Endodermal cell (in vitro differentiated cells): ENCODE measurements around the gene LYPD5. TPM values are rescaled to one million over a fixed set of nuclear protein-coding genes. Genes with fewer than 3 reads are reported as not detected.

Experiments
- DNase-seq: peaks from one replicate; pipeline ENCODE4 v3.0.0-alpha.2; 2017
- H3K27ac ChIP-seq: 2 replicates; pipeline ENCODE4 v1.5.1; 2013; ENCODE audit warnings: mild to moderate bottlenecking, low read depth, low read length, moderate library complexity
- H3K27me3 ChIP-seq: 2 replicates; pipeline ENCODE4 v1.6.1; 2013; ENCODE audit warnings: mild to moderate bottlenecking, low read length, moderate library complexity; ENCODE audit not compliant: insufficient read depth, control insufficient read depth, poor library complexity, severe bottlenecking
- H3K36me3 ChIP-seq: 2 replicates; pipeline ENCODE4 v1.7.0; 2013; ENCODE audit warnings: mild to moderate bottlenecking, low read length, moderate library complexity; ENCODE audit not compliant: control insufficient read depth, insufficient read depth
- H3K4me1 ChIP-seq: one replicate; pipeline ENCODE4 v1.7.0; 2013; ENCODE audit warnings: low read length; ENCODE audit not compliant: control insufficient read depth, insufficient read depth
- H3K4me3 ChIP-seq: 2 replicates; pipeline ENCODE4 v1.5.1; 2013; ENCODE audit warnings: mild to moderate bottlenecking, low read length, moderate library complexity
- H3K9ac ChIP-seq: 2 replicates; pipeline ENCODE4 v1.6.1; 2013; ENCODE audit warnings: mild to moderate bottlenecking, low read length, moderate library complexity; ENCODE audit not compliant: poor library complexity, severe bottlenecking; ENCODE audit errors: extremely low read depth
- H3K9me3 ChIP-seq: 2 replicates; pipeline ENCODE4 v1.6.1; 2013; ENCODE audit warnings: mild to moderate bottlenecking, low read length, moderate library complexity; ENCODE audit not compliant: control insufficient read depth
- H3K27ac Mint-ChIP-seq: 2 replicates; pipeline ENCODE4 v1.8.0; 2020; ENCODE audit warnings: mixed read lengths
- H3K27me3 Mint-ChIP-seq: 2 replicates; pipeline ENCODE4 v1.8.0; 2021; ENCODE audit warnings: mild to moderate bottlenecking, mixed read lengths; ENCODE audit not compliant: insufficient read depth
- H3K36me3 Mint-ChIP-seq: 2 replicates; pipeline ENCODE4 v1.8.0; 2020; ENCODE audit warnings: low read depth, mixed read lengths
- H3K4me1 Mint-ChIP-seq: 2 replicates; pipeline ENCODE4 v1.8.0; 2020; ENCODE audit warnings: mixed read lengths
- H3K4me3 Mint-ChIP-seq: 2 replicates; pipeline ENCODE4 v1.8.0; 2020; ENCODE audit warnings: mild to moderate bottlenecking, moderate library complexity, mixed read lengths
- H3K9me3 Mint-ChIP-seq: 2 replicates; pipeline ENCODE4 v1.8.0; 2020; ENCODE audit warnings: mild to moderate bottlenecking, mixed read lengths
- CTCF ChIP-seq: fragments of 200-600 bp; sonication (generic); conservative IDR thresholded peaks from 2 replicates; pipeline ENCODE4 v1.5.0; 2021; ENCODE audit warnings: antibody characterized with exemption, mild to moderate bottlenecking
- WGBS, 2 experiments: methylation state at CpG; one replicate each; pipeline versions ENCODE4 v1.1.5 to v1.1.7; 2013; ENCODE audit warnings: missing lambda C conversion rate in 2 of 2, mixed read lengths in 1 of 2; ENCODE audit not compliant: insufficient coverage in 1 of 2, insufficient read length in 1 of 2; 5-methylcytosine and 5-hydroxymethylcytosine counted together
- total RNA-seq, 2 donors: library from RNA; stranded (reverse); fragmentation: NEBNext Ultra II Directional in 1 of 2; extraction: Animal tissue kit (Norgen Biotek cat#: 25700) in 1 of 2; gene quantifications; 2 replicates in 1 of 2; 3 replicates in 1 of 2; pipeline ENCODE4 v1.2.1, GENCODE V29; 2021

Gene LYPD5
- total RNA-seq, 2 donors from 2014 or later: 0.11 TPM; not detected in 1

GRCh38 chr19:43779147-43779819 lies 23.0 kb downstream of the LYPD5 start:
- 88 to 100% methylated on average over 1 to 16 of the region's 16 CpGs for WGBS, 2 experiments
- Histone ChIP-seq H3K4me1 (no peaks in the 10 kb centered on the region), H3K4me3 (no peak overlapping the region), H3K9me3 (no peaks in the 10 kb centered on the region), H3K9ac (no peak overlapping the region), H3K36me3 (no peaks in the 10 kb centered on the region), H3K27me3 (peaks cover 15% of the 10 kb centered on the region), H3K27ac (no peak overlapping the region)
- no peak overlapping the region for H3K4me3 Mint-ChIP-seq
- H3K9me3 Mint-ChIP-seq: no peaks in the 10 kb centered on the region
- H3K27ac Mint-ChIP-seq: no peak overlapping the region
- no peaks in the 10 kb centered on the region for H3K36me3 Mint-ChIP-seq
- no peak for TF ChIP-seq CTCF
- no peak for DNase-seq
- H3K4me1 Mint-ChIP-seq: peaks cover 14% of the 10 kb centered on the region
- peaks cover 67% of the 10 kb centered on the region for H3K27me3 Mint-ChIP-seq

- whole genome bisulfite sequencing, 2 experiments: 83% methylated on average over 1 of the region's 1 CpG; no CpG with 5 or more reads in 1 of the 2 experiments
- Histone ChIP-seq H3K9ac (no peak overlapping the region), H3K27me3 (peaks cover 22% of the 10 kb centered on the region), H3K4me3 (no peak overlapping the region), H3K27ac (no peak overlapping the region), H3K36me3 (no peaks in the 10 kb centered on the region), H3K4me1 (peaks cover 3% of the 10 kb centered on the region), H3K9me3 (no peaks in the 10 kb centered on the region)
- no peak for TF ChIP-seq CTCF
- H3K4me1 Mint-ChIP-seq: peaks cover 14% of the 10 kb centered on the region
- H3K27me3 Mint-ChIP-seq: peaks cover 69% of the 10 kb centered on the region
- H3K36me3 Mint-ChIP-seq: no peaks in the 10 kb centered on the region
- H3K9me3 Mint-ChIP-seq: no peaks in the 10 kb centered on the region
- no peak overlapping the region for H3K27ac Mint-ChIP-seq
- DNase-seq: no peak
- H3K4me3 Mint-ChIP-seq: no peak overlapping the region
Observed at GRCh38 chr19:43778651-43779050, 23.6 kb downstream of the LYPD5 start.

- no peak for DNase-seq
- H3K27me3 ChIP-seq: peaks cover 36% of the 10 kb centered on the region
- Mint-ChIP-seq H3K36me3 (no peaks in the 10 kb centered on the region), H3K27me3 (peaks cover 75% of the 10 kb centered on the region), H3K27ac (no peak overlapping the region), H3K9me3 (no peaks in the 10 kb centered on the region), H3K4me1 (peaks cover 14% of the 10 kb centered on the region), H3K4me3 (no peak overlapping the region)
- no peaks in the 10 kb centered on the region for H3K36me3 ChIP-seq
- peaks cover 9% of the 10 kb centered on the region for H3K4me1 ChIP-seq
- H3K27ac ChIP-seq: no peak overlapping the region
- no peaks in the 10 kb centered on the region for H3K9me3 ChIP-seq
- no peak overlapping the region for H3K4me3 ChIP-seq
- TF ChIP-seq CTCF: no peak
- no peak overlapping the region for H3K9ac ChIP-seq
- WGBS, 2 experiments: 0 to 43% methylated on average over 1 to 4 of the region's 4 CpGs
Observed at GRCh38 chr19:43777163-43777695, 25.0 kb downstream of the LYPD5 start.
